Fibroblast of skin of right biceps (primary cell): ENCODE data around the gene HHIPL1.
A peak's percentile ranks its signal among the peaks of the same experiment; 100 is the strongest.

Experiments used
- DNase-seq: peaks from one replicate; pipeline ENCODE4 v3.0.0-alpha.2; 2013

HHIPL1 gene

GRCh38 chr14:99612071-99612737 is 32.7 kb upstream of the HHIPL1 start:
- DNase-seq, result no peak

GRCh38 chr14:99612738-99613330 is 32.1 kb upstream of the HHIPL1 start:
- peak; percentile 38 for DNase-seq

GRCh38 chr14:99615497-99616157 is 29.3 kb upstream of the HHIPL1 start:
- no peak for DNase-seq

- DNase-seq, result no peak
Observed at GRCh38 chr14:99616832-99617800, 27.8 kb upstream of the HHIPL1 start.

- DNase-seq, result peak; percentile 83
Observed at GRCh38 chr14:99619835-99620834, 24.8 kb upstream of the HHIPL1 start.

GRCh38 chr14:99621948-99622347 is 23.0 kb upstream of the HHIPL1 start:
- no peak for DNase-seq

- DNase-seq, result no peak
Observed at GRCh38 chr14:99624024-99624423, 20.9 kb upstream of the HHIPL1 start.

- DNase-seq, result no peak
Observed at GRCh38 chr14:99624971-99625370, 20.0 kb upstream of the HHIPL1 start.

- DNase-seq, result no peak
Observed at GRCh38 chr14:99625476-99625875, 19.5 kb upstream of the HHIPL1 start.

GRCh38 chr14:99626041-99626648 is 18.8 kb upstream of the HHIPL1 start:
- peak; percentile 37 for DNase-seq

GRCh38 chr14:99627100-99627499 is 17.8 kb upstream of the HHIPL1 start:
- no peak for DNase-seq

- DNase-seq, result no peak
Observed at GRCh38 chr14:99627510-99628381, 17.2 kb upstream of the HHIPL1 start.

GRCh38 chr14:99628887-99629618 is 15.9 kb upstream of the HHIPL1 start:
- peak; percentile 64 for DNase-seq

- no peak for DNase-seq
Observed at GRCh38 chr14:99630202-99630601, 14.7 kb upstream of the HHIPL1 start.

- DNase-seq, result no peak
Observed at GRCh38 chr14:99632410-99633035, 12.4 kb upstream of the HHIPL1 start.

GRCh38 chr14:99633141-99633540 is 11.8 kb upstream of the HHIPL1 start:
- no peak for DNase-seq

GRCh38 chr14:99633918-99634317 is 11.0 kb upstream of the HHIPL1 start:
- no peak for DNase-seq

- DNase-seq, result no peak
Observed at GRCh38 chr14:99634443-99634842, 10.5 kb upstream of the HHIPL1 start.

- no peak for DNase-seq
Observed at GRCh38 chr14:99635116-99635515, 9.8 kb upstream of the HHIPL1 start.
